Omental fat pad (tissue), 4 donors: Measurements from ENCODE around the gene WDR47. TPM values are rescaled to one million over a fixed set of nuclear protein-coding genes. Genes with fewer than 3 reads are reported as not detected.
"Not testable (repeated sequence)": the region's sequence is repeated elsewhere in the genome, so short reads cannot be mapped to it uniquely, and the experiment has no call there.

Experiments used
- ATAC-seq: fragments of 150-250 bp; one replicate; pipeline ENCODE4 v1.9.1; 2016; ENCODE audit warnings: mild to moderate bottlenecking, moderate library complexity; ENCODE audit not compliant: low FRiP score
- DNase-seq: peaks from one replicate; pipeline ENCODE4 v3.0.0-alpha.2; 2019; ENCODE audit warnings: low spot score
- CTCF ChIP-seq, 3 donors: fragments of 450-650 bp; IDR thresholded peaks; one replicate each; pipeline ENCODE4 v1.5.1; 2016 to 2017; ENCODE audit warnings: antibody characterized with exemption in 3 of 3, mild to moderate bottlenecking in 3 of 3, moderate library complexity in 2 of 3
- total RNA-seq, 4 donors: library from RNA; depleted of rRNA; stranded (reverse); fragments of >200 nt; gene quantifications; one replicate each; pipeline ENCODE4 v1.1.0, GENCODE V29; 2016

The WDR47 gene
- total RNA-seq, 4 donors from 2014 or later: 12.0 to 20.8 (median 12.6) TPM

DNA sequence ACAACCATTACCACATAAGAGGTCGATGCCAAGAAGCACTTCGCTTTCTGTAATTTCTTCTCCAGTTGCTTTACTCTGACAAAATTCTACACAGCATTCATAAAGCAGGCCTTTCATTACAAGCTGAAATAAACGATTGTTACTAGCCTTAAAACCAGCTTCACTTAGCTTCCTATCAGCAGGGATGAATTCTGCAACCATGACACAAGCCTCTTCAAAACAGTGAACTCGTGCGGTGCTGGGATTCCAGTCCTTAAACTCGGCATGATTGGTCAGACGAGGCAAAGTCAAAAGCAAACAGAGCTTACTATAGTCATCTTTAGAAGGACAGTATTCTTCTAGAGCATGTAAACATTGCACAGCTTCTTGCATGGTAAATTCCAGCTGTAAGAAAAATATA, 30.6 kb downstream of the WDR47 start:
- no peak for TF ChIP-seq CTCF (IDR thresholded peaks at IDR 0.05)
- ATAC-seq (no peak), DNase-seq (no peak)

- not testable (repeated sequence) for ATAC-seq
These were observed 45.3 kb downstream of the WDR47 start for GRCh38 chr1:108996622-108997021.

GRCh38 chr1:108983114-108983513, 58.8 kb downstream of the WDR47 start:
- no peak for ATAC-seq
- no peak for TF ChIP-seq CTCF (IDR thresholded peaks at IDR 0.05)

More at GRCh38 chr1:108996622-108997021, 45.3 kb downstream of the WDR47 start:
- not testable (repeated sequence) for DNase-seq

GRCh38 chr1:108976658-108977057, 65.2 kb downstream of the WDR47 start:
- ATAC-seq (no peak), DNase-seq (no peak)
- TF ChIP-seq CTCF (IDR thresholded peaks at IDR 0.05): no peak

More at GRCh38 chr1:108983114-108983513, 58.8 kb downstream of the WDR47 start:
- no peak for DNase-seq

DNA sequence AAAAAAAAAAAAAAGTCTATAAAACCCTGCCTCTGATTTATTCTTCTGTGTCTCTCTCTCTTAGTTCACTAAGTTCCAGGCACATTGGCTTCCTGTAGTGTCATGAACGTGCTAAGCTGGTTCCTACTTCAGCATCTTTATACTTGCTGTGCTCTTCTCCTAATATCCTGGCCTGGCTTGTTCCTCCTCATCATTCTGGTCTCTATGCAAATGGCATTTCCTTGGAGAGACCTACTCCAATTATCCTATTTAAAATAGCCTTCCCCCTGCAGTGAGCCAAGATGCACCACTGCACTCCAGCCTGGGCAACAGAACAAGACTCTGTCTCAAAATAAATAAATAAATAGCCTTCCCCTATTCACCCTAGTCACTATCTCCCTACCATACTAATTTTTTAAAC, 69.0 kb downstream of the WDR47 start:
- DNase-seq: no peak
- no peak for TF ChIP-seq CTCF (IDR thresholded peaks at IDR 0.05)
- ATAC-seq: no peak

GRCh38 chr1:108969346-108969745, 72.6 kb downstream of the WDR47 start:
- ATAC-seq (no peak), DNase-seq (no peak)
- no peak for TF ChIP-seq CTCF (IDR thresholded peaks at IDR 0.05)

GRCh38 chr1:108963052-108963686, 78.7 kb downstream of the WDR47 start, which contains the start of gene CLCC1:
Gene CLCC1 (minus strand): TSS chr1:108963484. CDS start chr1:108950437, 13,047 bp downstream.
- no peak for TF ChIP-seq CTCF (IDR thresholded peaks at IDR 0.05)
- DNase-seq (peak; percentile 80), ATAC-seq (peak; percentile 97)
